PC-9 (cell line): ENCODE data around the gene TSPAN32. TPM values are rescaled to one million over a fixed set of nuclear protein-coding genes. Genes with fewer than 3 reads are reported as not detected.
"Not testable (repeated sequence)": the region's sequence is repeated elsewhere in the genome, so short reads cannot be mapped to it uniquely, and the experiment has no call there.

Source experiments
- BruUV-seq: library from RNA; stranded (reverse); fragments of 400-500 nt; replicated peaks from 2 replicates; lab custom pipeline; 2021; lab: Mats Ljungman, UMichigan
- CTCF ChIA-PET: fragments of 300-600 bp; sonication (Branson Sonifier 250); formaldehyde crosslinking; loops from one replicate; lab custom pipeline; 2022; ENCODE audit warnings: antibody characterized with exemption; lab: Charles Lee
- POLR2A ChIA-PET: fragments of 300-600 bp; sonication (Branson Sonifier 250); formaldehyde crosslinking; loops from one replicate; lab custom pipeline; 2022; ENCODE audit warnings: antibody characterized with exemption; ENCODE audit not compliant: unreplicated experiment; lab: Charles Lee
- DNase-seq, 2 experiments: peaks; one replicate each; pipeline versions ENCODE4 v3.0.0 to v3.0.0-alpha.2; 2015 to 2022; ENCODE audit warnings: mixed read lengths in 1 of 2
- H2AFZ ChIP-seq: fragments of 200-600 bp; sonication (generic); 2 replicates; pipeline ENCODE4 v1.8.1; 2017; ENCODE audit warnings: antibody characterized with exemption
- H3F3A ChIP-seq: fragments of 200-600 bp; sonication (generic); 2 replicates; pipeline ENCODE4 v1.8.1; 2017; ENCODE audit warnings: antibody characterized with exemption, mild to moderate bottlenecking, low read depth; ENCODE audit not compliant: insufficient read depth
- H3K27ac ChIP-seq: fragments of 200-600 bp; sonication (generic); 2 replicates; pipeline ENCODE4 v1.6.1; 2016; ENCODE audit warnings: mixed run types
- H3K27me3 ChIP-seq: fragments of 200-600 bp; sonication (generic); 2 replicates; pipeline ENCODE4 v1.6.1; 2016; ENCODE audit warnings: low read depth, mixed run types; ENCODE audit not compliant: insufficient read depth
- H3K36me3 ChIP-seq: fragments of 200-600 bp; sonication (generic); 2 replicates; pipeline ENCODE4 v1.6.1; 2016; ENCODE audit warnings: low read depth, mixed run types
- H3K4me1 ChIP-seq: fragments of 200-600 bp; sonication (generic); replicated peaks from 2 replicates; pipeline ENCODE4 v1.6.1; 2016; ENCODE audit warnings: mixed run types; ENCODE audit not compliant: insufficient read depth
- H3K4me2 ChIP-seq: fragments of 200-600 bp; sonication (generic); 2 replicates; pipeline ENCODE4 v1.6.1; 2017; ENCODE audit warnings: mixed run types
- H3K4me3 ChIP-seq: fragments of 200-600 bp; sonication (generic); 2 replicates; pipeline ENCODE4 v1.6.1; 2016; ENCODE audit warnings: mixed run types
- H3K79me2 ChIP-seq: fragments of 200-600 bp; sonication (generic); 2 replicates; pipeline ENCODE4 v1.6.1; 2017; ENCODE audit warnings: low read depth, mixed run types
- H3K9me2 ChIP-seq: fragments of 200-600 bp; sonication (generic); 2 replicates; pipeline ENCODE4 v1.8.1; 2017; ENCODE audit warnings: mild to moderate bottlenecking; ENCODE audit not compliant: insufficient read depth
- H3K9me3 ChIP-seq: fragments of 200-600 bp; sonication (generic); 2 replicates; pipeline ENCODE4 v1.8.1; 2016; ENCODE audit warnings: low read depth; ENCODE audit not compliant: insufficient read depth
- H4K20me1 ChIP-seq: fragments of 200-600 bp; sonication (generic); 2 replicates; pipeline ENCODE4 v1.8.1; 2017; ENCODE audit not compliant: insufficient read depth
- CTCF ChIP-seq: fragments of 200-600 bp; sonication (generic); conservative IDR thresholded peaks from 2 replicates; pipeline ENCODE4 v1.6.1; 2017; ENCODE audit warnings: mixed run types, antibody characterized with exemption, mild to moderate bottlenecking, moderate library complexity
- EZH2 ChIP-seq: fragments of 200-600 bp; sonication (generic); IDR thresholded peaks from 2 replicates; pipeline ENCODE4 v1.8.0; 2017; ENCODE audit warnings: antibody characterized with exemption, low read depth
- intact Hi-C: fragments of 100-400 bp; cut with micrococcal nuclease; formaldehyde crosslinking; loops from one replicate; pipeline ENCODE4 v1.10.0; 2022; ENCODE audit not compliant: unreplicated experiment
- total RNA-seq: library from RNA; stranded (reverse); gene quantifications from 2 replicates; pipeline ENCODE4 v1.2.3, GENCODE V29; 2021

The TSPAN32 gene
- total RNA-seq, 1 experiment from 2014 or later, result not detected

DNA sequence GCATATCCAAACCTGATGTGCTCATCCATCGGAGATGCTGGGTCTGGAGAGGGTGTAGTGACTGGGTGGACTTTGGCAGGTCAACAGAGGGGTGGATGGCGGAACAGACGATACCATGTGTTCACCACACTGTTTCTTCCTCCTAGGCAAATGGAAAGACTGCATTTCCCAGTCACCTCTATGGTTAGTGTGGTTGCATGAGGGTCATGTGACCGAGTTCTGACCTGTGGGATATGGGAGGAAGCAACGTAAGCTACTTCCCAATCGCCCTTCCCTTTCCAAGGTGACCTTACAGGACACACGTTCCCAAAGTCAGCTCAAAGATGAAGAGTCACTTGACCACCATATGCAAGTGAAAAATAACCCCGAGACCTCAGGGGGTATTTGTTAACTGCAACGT lies 27.7 kb downstream of the TSPAN32 start:
- ChIA-PET CTCF (no interaction called here), POLR2A (no interaction called here)
- H3K4me2 ChIP-seq, result no peak overlapping the region
- H3K36me3 ChIP-seq, result no peaks in the 10 kb centered on the region
- H3K4me1 ChIP-seq, result no peaks in the 10 kb centered on the region
- no peak for TF ChIP-seq CTCF
- no peak for TF ChIP-seq EZH2
- H3K79me2 ChIP-seq, result no peaks in the 10 kb centered on the region
- H3K9me3 ChIP-seq, result no peaks in the 10 kb centered on the region
- no peaks in the 10 kb centered on the region for H3K27me3 ChIP-seq
- H2AFZ ChIP-seq, result no peak overlapping the region
- intact Hi-C loops, result no loop called here
- no TSS peak for BruUV-seq
- no peak for DNase-seq
- H3K4me3 ChIP-seq, result no peak overlapping the region
- peaks cover 7% of the 10 kb centered on the region; the same call in 1 of the 2 replicates for H3F3A ChIP-seq
- no peaks in the 10 kb centered on the region for H3K9me2 ChIP-seq
- no peak overlapping the region for H3K27ac ChIP-seq
- no peaks in the 10 kb centered on the region for H4K20me1 ChIP-seq

DNA sequence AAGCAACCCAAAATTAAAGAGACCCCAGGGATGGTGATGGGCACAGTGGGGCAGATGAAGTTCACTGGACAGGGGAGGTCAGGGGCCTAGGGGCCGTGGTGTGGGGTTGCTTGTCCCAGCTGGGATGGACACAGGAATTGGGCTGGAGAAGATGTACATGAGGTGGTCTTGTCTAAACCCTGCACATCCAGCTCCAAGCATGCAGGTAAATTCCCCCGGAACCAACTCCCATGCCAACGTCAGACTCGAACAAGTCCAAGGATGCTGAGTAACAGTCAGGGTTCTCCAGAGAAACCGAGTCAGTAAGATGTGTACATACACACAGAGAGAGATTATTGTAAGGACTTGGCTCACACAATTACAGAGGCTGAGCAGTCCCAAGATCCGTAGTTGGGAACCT lies 28.9 kb downstream of the TSPAN32 start:
- Histone ChIP-seq H3K27ac (no peak overlapping the region), H3F3A (peaks cover 7% of the 10 kb centered on the region; the same call in 1 of the 2 replicates), H3K4me2 (no peak overlapping the region), H3K27me3 (peaks cover 2% of the 10 kb centered on the region; the same call in 1 of the 2 replicates), H2AFZ (no peak overlapping the region), H3K4me3 (no peak overlapping the region), H3K9me3 (no peaks in the 10 kb centered on the region), H3K4me1 (no peaks in the 10 kb centered on the region), H3K79me2 (no peaks in the 10 kb centered on the region), H3K9me2 (no peaks in the 10 kb centered on the region), H3K36me3 (no peaks in the 10 kb centered on the region), H4K20me1 (no peaks in the 10 kb centered on the region)
- intact Hi-C loops, result no loop called here
- no TSS peak for BruUV-seq
- DNase-seq, result no peak
- CTCF ChIA-PET, result no interaction called here
- TF ChIP-seq EZH2 (no peak), CTCF (no peak)
- POLR2A ChIA-PET, result no interaction called here

- Histone ChIP-seq H3K4me2 (no peak overlapping the region), H2AFZ (no peak overlapping the region), H3F3A (peaks cover 2% of the 10 kb centered on the region; the same call in 1 of the 2 replicates), H3K4me1 (no peaks in the 10 kb centered on the region), H3K27ac (no peak overlapping the region), H4K20me1 (no peaks in the 10 kb centered on the region), H3K9me2 (no peaks in the 10 kb centered on the region), H3K4me3 (no peak overlapping the region), H3K27me3 (peaks cover 9% of the 10 kb centered on the region), H3K79me2 (no peaks in the 10 kb centered on the region), H3K9me3 (no peaks in the 10 kb centered on the region), H3K36me3 (no peaks in the 10 kb centered on the region)
- intact Hi-C loops, result no loop called here
- TF ChIP-seq EZH2 (no peak), CTCF (no peak)
- no peak for DNase-seq
- no TSS peak for BruUV-seq
- POLR2A ChIA-PET, result no interaction called here
- CTCF ChIA-PET, result no interaction called here
Measured at GRCh38 chr11:2331404-2331803, 29.6 kb downstream of the TSPAN32 start.

DNA sequence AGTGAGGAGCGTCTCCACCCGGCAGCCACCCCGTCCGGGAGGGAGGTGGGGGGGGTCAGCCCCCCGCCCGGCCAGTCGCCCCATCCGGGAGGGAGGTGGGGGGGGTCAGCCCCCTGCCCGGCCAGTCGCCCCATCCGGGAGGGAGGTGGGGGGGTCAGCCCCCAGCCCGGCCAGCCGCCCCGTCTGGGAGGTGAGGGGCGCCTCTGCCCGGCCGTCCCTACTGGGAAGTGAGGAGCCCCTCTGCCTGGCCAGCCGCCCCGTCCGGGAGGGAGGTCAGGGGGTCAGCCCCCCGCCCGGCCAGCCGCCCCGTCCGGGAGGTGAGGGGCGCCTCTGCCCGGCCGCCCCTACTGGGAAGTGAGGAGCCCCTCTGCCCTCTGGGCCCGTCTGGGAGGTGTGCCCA lies 30.8 kb downstream of the TSPAN32 start:
- H3K9me2 ChIP-seq, H3K27ac ChIP-seq, DNase-seq, H3F3A ChIP-seq, H3K4me1 ChIP-seq, intact Hi-C loops, H3K36me3 ChIP-seq, H4K20me1 ChIP-seq, H3K9me3 ChIP-seq, CTCF ChIA-PET, H3K4me2 ChIP-seq, H2AFZ ChIP-seq, H3K79me2 ChIP-seq, H3K4me3 ChIP-seq, BruUV-seq, POLR2A ChIA-PET: not testable (repeated sequence)
- H3K27me3 ChIP-seq, result peaks cover 21% of the 10 kb centered on the region

DNA sequence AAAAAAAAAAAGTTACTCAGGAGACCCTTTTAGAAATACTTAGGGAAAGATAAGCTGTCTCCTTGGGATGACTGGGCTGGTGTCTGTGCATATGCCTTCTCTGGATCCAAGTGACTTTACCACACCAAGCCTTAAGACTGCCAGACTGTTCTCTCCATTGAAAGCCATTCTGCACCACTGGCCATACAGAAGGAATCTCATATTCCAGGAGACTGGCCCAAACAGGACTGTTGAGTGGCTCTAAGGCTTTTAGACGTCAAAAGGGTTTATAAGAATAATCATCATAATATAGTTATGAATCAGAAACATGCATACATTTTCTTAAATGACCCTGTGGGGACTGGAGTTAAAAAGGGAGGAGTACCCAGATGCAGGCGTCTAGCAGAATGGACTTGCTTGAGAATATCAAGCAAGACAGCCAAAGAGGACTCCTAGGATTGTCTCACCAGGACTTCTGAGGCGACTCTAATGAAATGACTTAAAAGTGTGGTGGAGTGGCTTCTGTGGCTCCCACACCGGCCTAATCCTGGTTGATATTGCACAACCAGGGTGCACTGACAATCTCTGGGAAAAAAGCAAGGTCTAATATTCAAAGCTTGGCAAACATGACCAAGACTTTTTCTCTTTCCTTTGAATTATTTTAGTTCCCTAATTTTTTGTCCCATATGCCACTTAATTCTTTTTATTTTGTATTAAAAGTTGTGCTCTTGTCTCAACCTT lies 31.8 kb downstream of the TSPAN32 start:
- H3K9me3 ChIP-seq, BruUV-seq, H3K36me3 ChIP-seq, H3K9me2 ChIP-seq, H3K4me1 ChIP-seq, H4K20me1 ChIP-seq, H3K79me2 ChIP-seq, H3K4me3 ChIP-seq, H3F3A ChIP-seq, DNase-seq, H2AFZ ChIP-seq, POLR2A ChIA-PET, intact Hi-C loops, CTCF ChIA-PET, H3K27ac ChIP-seq, H3K4me2 ChIP-seq: not testable (repeated sequence)
- H3K27me3 ChIP-seq, result peaks cover 30% of the 10 kb centered on the region
